Measurements from ENCODE around the gene MRAP2.
"Not testable (repeated sequence)": the region's sequence is repeated elsewhere in the genome, so short reads cannot be mapped to it uniquely, and the experiment has no call there.

The MRAP2 gene

DNA sequence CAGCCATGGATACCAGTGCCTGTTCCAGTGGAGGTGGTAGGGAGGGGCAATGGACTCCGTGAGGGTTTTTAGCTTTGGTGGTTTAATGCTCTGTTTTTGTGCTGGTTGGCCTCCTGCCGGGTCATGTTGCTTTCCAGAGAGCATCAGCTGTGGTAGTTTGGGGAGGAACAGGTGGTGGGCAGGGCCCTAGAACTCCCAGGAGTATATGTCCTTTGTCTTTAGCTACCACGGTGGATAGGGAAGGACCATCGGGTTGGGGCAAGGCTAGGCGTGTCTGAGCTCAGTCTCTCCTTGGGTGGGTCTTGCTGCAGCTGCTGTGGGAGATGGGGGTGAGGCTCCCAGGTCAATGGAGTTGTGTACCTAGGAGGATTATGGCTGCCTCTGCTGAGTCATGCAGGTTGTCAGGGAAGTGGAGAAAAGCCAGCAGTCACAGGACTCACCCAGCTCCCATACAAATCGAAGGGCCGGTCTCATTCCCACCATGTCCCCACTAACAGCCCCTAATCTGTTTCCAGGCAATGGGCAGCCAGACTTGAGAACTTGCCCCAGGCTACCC lies 38.9 kb downstream of the MRAP2 start:
- TF ChIP-seq, protein P1, sequence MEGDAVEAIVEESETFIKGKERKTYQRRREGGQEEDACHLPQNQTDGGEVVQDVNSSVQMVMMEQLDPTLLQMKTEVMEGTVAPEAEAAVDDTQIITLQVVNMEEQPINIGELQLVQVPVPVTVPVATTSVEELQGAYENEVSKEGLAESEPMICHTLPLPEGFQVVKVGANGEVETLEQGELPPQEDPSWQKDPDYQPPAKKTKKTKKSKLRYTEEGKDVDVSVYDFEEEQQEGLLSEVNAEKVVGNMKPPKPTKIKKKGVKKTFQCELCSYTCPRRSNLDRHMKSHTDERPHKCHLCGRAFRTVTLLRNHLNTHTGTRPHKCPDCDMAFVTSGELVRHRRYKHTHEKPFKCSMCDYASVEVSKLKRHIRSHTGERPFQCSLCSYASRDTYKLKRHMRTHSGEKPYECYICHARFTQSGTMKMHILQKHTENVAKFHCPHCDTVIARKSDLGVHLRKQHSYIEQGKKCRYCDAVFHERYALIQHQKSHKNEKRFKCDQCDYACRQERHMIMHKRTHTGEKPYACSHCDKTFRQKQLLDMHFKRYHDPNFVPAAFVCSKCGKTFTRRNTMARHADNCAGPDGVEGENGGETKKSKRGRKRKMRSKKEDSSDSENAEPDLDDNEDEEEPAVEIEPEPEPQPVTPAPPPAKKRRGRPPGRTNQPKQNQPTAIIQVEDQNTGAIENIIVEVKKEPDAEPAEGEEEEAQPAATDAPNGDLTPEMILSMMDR (conservative IDR thresholded peaks at IDR 0.05; ENCODE audit: control insufficient read depth, insufficient read depth, low read depth, low read length): no peak
- no peak for DNase-seq (ENCODE audit: low read depth)
- H3K4me3 ChIP-seq (ENCODE audit: control insufficient read depth, low read depth, low read length): no peak overlapping the region

DNA sequence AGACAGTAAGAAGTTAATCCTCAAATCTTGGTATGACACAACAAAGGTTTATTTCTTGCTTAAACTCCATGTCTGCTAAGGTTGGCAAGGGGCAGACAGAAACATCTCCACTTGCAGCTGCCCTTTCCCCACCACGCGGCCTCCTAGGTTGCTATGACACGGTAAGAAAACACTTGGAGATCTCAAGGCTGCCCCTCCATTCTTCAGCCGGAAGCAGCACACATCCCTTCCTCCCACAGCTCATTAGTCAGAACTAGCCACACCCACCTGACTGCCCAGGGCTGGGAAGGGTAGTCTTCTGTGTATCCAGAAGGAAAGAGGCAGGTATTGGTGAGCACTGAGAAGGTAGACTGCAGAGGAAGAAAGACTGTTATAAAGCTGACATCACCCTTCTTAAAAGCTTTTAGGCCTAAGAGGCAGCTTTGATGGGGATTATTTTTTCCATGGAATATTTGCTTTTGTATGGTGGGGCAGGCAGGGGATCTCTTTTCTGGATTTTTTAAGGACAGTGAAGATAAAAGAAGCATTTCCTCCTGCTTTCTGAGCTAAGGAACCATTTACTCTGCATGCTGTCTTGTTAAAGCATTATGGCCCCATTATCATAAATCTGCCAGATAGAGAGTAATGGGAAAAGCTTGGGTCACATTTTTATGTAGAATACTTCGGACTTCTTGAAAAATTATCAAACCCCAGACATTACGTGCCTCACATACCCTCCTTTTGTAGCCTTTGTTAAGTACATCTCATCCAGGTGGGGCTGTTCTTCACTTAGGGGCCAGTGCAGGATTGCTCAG lies 41.6 kb downstream of the MRAP2 start:
- peak; percentile 28 for DNase-seq (ENCODE audit: low read depth)
- TF ChIP-seq, protein P1 (conservative IDR thresholded peaks at IDR 0.05; ENCODE audit: control insufficient read depth, insufficient read depth, low read depth, low read length): no peak
- H3K4me3 ChIP-seq (ENCODE audit: control insufficient read depth, low read depth, low read length): no peak overlapping the region

DNA sequence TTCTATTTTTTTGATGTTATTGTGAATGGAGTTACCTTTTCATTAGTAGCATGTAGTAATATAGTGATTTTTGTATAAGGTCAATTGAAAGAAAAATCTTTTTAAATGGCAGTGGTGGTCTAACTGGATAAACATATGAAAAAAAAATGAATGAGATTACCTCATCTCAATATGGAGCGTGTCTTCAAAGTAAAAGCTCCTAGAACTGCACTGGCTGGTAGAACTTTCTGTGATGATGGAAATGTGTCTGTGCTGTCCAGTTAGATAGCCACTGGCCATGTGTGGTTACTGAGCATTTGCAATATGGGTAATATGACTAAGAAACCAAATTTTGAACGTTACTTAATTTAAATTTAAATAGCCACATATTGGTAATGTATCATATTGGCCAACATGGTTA lies 44.1 kb downstream of the MRAP2 start:
- H3K4me3 ChIP-seq (ENCODE audit: control insufficient read depth, low read depth, low read length): no peak overlapping the region
- TF ChIP-seq, protein P1 (conservative IDR thresholded peaks at IDR 0.05; ENCODE audit: control insufficient read depth, insufficient read depth, low read depth, low read length): no peak
- DNase-seq (ENCODE audit: low read depth): no peak

DNA sequence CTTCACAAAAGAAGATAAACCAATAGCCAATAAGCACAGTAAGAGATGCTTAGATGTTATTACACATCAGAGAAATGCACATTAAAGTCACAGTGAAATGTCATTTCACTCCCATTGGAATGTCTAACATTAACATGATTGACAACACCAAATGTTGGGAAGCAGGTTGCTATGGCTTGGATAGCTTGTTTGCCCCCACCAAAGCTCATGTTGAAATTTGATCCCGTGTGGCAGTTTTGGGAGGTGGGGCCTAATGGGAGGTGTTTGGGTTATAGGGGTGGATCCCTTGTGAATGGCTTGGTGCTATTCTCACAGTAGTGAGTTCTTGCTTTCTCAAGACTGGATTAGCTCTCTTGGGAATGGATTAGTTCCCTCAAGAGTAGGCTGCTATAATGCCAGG lies 44.8 kb downstream of the MRAP2 start:
- H3K4me3 ChIP-seq (ENCODE audit: control insufficient read depth, low read depth, low read length): no peak overlapping the region
- DNase-seq (ENCODE audit: low read depth): no peak
- TF ChIP-seq, protein P1 (conservative IDR thresholded peaks at IDR 0.05; ENCODE audit: control insufficient read depth, insufficient read depth, low read depth, low read length): no peak

DNA sequence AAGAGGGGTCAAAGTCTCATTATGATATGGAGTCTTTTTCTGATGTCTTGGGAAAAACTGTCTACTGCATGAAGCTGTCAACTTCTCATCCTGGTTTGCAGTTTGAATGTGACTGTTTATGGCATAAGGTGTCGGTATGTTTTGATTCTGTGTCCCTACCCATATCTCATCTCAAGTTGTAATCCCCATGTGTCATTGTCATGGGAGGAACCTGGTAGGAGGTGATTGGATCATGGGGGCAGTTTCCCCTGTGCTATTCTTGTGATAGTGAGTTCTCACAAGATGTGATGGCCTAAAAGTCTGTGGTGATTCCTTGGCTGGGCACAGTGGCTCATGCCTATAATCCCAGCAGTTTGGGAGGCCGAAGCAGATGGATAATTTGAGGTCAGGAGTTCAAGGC lies 47.6 kb downstream of the MRAP2 start:
- TF ChIP-seq, protein P1 (conservative IDR thresholded peaks at IDR 0.05; ENCODE audit: control insufficient read depth, insufficient read depth, low read depth, low read length): no peak
- no peak overlapping the region for H3K4me3 ChIP-seq (ENCODE audit: control insufficient read depth, low read depth, low read length)
- DNase-seq (ENCODE audit: low read depth): no peak

DNA sequence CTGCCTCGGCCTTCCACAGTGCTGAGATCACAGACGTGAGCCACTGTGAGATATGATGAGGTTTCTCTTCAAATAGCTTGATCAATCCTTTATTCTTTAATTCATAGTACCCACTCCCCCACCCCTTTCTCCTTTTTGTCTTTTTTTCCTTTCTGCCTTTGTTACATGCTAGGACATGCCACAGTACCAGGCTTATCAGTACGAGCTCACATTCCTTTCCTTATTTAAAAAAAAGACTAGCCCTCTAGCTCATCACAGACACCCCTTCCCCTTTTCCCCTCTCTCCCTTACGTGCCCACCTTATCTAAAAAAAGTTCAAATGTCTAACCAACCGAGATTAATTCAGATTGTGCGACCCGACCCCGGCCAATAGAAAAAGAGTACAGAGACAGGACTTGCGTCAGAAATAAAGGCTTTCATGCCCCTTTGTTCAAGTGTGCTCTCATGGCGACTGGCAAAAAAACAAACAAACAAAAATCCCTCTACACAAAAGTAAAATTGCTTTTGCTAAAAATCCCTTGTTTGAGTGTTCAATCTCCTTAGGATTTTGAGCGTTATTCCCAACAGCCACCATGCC lies 49.2 kb downstream of the MRAP2 start:
- TF ChIP-seq, protein P1 (conservative IDR thresholded peaks at IDR 0.05; ENCODE audit: control insufficient read depth, insufficient read depth, low read depth, low read length): no peak
- no peak overlapping the region for H3K4me3 ChIP-seq (ENCODE audit: control insufficient read depth, low read depth, low read length)
- no peak for DNase-seq (ENCODE audit: low read depth)

DNA sequence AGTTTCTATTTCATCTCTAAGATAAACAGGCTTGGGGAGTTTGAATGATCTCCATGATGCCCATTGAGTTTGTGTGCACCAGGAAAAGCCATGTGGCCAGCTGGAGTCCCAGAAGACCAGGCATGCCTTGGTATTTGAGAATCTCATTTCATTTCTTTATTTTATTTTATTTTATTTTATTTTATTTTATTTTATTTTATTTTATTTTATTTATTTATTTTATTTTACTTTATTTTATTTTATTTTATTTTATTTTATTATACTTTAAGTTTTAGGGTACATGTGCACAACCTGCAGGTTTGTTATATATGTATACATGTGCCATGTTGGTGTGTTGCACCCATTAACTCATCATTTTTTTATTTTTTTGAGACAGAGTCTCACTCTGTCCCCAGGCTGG lies 51.1 kb downstream of the MRAP2 start:
- DNase-seq (ENCODE audit: low read depth); H3K4me3 ChIP-seq (ENCODE audit: control insufficient read depth, low read depth, low read length): not testable (repeated sequence)

Measured in fibroblast of mammary gland (primary cell).